AG10803 (cell line): ENCODE data around the gene TBATA.

Experiments
- DNase-seq: peaks from one replicate; pipeline ENCODE4 v3.0.0; 2010; ENCODE audit warnings: low read depth
- H3K4me3 ChIP-seq: 2 replicates; pipeline ENCODE4 v1.5.1; 2011; ENCODE audit warnings: mild to moderate bottlenecking, low read length, control low read depth
- TF ChIP-seq, protein P1 (sequence below): conservative IDR thresholded peaks from 2 replicates; pipeline ENCODE4 v1.5.1; 2011; ENCODE audit warnings: mild to moderate bottlenecking, low read length, control low read depth, inconsistent platforms

TBATA gene

GRCh38 chr10:70733051-70733450 lies 52.1 kb downstream of the TBATA start:
- no peak overlapping the region for H3K4me3 ChIP-seq
- TF ChIP-seq, protein P1, sequence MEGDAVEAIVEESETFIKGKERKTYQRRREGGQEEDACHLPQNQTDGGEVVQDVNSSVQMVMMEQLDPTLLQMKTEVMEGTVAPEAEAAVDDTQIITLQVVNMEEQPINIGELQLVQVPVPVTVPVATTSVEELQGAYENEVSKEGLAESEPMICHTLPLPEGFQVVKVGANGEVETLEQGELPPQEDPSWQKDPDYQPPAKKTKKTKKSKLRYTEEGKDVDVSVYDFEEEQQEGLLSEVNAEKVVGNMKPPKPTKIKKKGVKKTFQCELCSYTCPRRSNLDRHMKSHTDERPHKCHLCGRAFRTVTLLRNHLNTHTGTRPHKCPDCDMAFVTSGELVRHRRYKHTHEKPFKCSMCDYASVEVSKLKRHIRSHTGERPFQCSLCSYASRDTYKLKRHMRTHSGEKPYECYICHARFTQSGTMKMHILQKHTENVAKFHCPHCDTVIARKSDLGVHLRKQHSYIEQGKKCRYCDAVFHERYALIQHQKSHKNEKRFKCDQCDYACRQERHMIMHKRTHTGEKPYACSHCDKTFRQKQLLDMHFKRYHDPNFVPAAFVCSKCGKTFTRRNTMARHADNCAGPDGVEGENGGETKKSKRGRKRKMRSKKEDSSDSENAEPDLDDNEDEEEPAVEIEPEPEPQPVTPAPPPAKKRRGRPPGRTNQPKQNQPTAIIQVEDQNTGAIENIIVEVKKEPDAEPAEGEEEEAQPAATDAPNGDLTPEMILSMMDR: no peak
- peak; percentile 58 for DNase-seq

GRCh38 chr10:70732569-70732968 lies 52.6 kb downstream of the TBATA start:
- DNase-seq: no peak
- no peak overlapping the region for H3K4me3 ChIP-seq
- TF ChIP-seq, protein P1: no peak

GRCh38 chr10:70730955-70731354 lies 54.2 kb downstream of the TBATA start:
- H3K4me3 ChIP-seq: no peak overlapping the region
- TF ChIP-seq, protein P1: no peak
- no peak for DNase-seq

- H3K4me3 ChIP-seq: no peak overlapping the region
- TF ChIP-seq, protein P1: no peak
- no peak for DNase-seq
These were observed 55.3 kb downstream of the TBATA start for GRCh38 chr10:70729763-70730357.

DNA sequence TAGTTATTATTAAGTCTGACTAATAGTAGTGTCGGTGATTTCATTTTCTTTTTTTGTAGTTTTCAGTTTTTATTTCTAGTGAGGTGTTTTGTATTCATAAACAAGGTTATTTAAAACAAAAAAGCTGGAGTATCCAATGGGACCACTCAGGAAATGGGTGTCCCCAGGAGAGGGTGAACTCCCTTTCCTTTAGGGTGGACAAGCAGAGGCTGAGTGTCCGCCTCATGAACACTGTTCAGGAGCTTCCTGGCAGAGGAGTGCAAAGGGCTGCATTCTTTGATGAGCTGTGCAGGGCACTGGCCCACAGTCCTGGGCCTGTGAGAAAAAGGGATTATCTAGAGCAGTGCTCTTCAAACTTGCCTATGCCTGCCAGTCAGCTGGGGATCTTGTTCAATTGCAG lies 56.8 kb downstream of the TBATA start:
- TF ChIP-seq, protein P1: no peak
- DNase-seq: no peak
- no peak overlapping the region for H3K4me3 ChIP-seq

- H3K4me3 ChIP-seq: no peak overlapping the region
- TF ChIP-seq, protein P1: no peak
- no peak for DNase-seq
These were observed 58.2 kb downstream of the TBATA start for GRCh38 chr10:70726909-70727495.

DNA sequence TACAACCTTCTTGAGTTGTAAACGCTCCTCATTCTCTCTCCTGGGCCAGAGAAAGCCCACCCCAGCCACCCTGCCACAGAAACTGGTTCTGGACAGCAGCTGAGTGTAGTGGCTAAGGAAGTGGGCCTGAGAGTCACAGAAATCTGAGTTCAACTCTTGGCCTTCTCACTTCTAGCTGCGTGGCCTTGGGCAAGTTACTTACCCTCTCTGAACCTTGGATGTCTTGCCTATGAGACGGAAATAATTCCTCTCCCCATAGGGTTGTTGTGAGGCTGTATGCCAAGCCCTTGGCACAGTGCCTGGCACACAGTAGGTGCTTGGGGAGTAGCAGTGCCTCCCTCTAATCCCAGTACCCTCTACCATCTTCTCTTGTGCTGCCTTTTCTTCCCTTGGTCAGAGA lies 61.4 kb downstream of the TBATA start:
- no peak overlapping the region for H3K4me3 ChIP-seq
- TF ChIP-seq, protein P1: no peak
- no peak for DNase-seq
